Measurements from ENCODE around the gene TNRC6C.
"Not testable (repeated sequence)": the region's sequence is repeated elsewhere in the genome, so short reads cannot be mapped to it uniquely, and the experiment has no call there.

TNRC6C gene

GRCh38 chr17:78048346-78049292, 90.1 kb downstream of the TNRC6C start:
- no peak for DNase-seq

GRCh38 chr17:78049609-78050008, 91.1 kb downstream of the TNRC6C start:
- no peak for DNase-seq

- DNase-seq: no peak
These were observed 92.9 kb downstream of the TNRC6C start for GRCh38 chr17:78051186-78051972.

GRCh38 chr17:78053777-78054468, 95.4 kb downstream of the TNRC6C start:
- no peak for DNase-seq

GRCh38 chr17:78057113-78057740, 98.7 kb downstream of the TNRC6C start:
- no peak for DNase-seq

- no peak for DNase-seq
These were observed 99.5 kb downstream of the TNRC6C start for GRCh38 chr17:78058001-78058400.

- no peak for DNase-seq
These were observed 100.1 kb downstream of the TNRC6C start for GRCh38 chr17:78058581-78058980.

GRCh38 chr17:78062596-78062995, 104.1 kb downstream of the TNRC6C start:
- no peak for DNase-seq

- no peak for DNase-seq
These were observed 105.0 kb downstream of the TNRC6C start for GRCh38 chr17:78063489-78063888.

GRCh38 chr17:78064708-78065107, 106.2 kb downstream of the TNRC6C start:
- no peak for DNase-seq

- not testable (repeated sequence) for DNase-seq
These were observed 108.5 kb downstream of the TNRC6C start for GRCh38 chr17:78066976-78067375.

- DNase-seq: no peak
These were observed 111.2 kb downstream of the TNRC6C start for GRCh38 chr17:78069695-78070094.

GRCh38 chr17:78072961-78073360, 114.5 kb downstream of the TNRC6C start:
- no peak for DNase-seq

- DNase-seq: no peak
These were observed 116.5 kb downstream of the TNRC6C start for GRCh38 chr17:78075011-78075410.

GRCh38 chr17:78075545-78075944, 117.0 kb downstream of the TNRC6C start:
- no peak for DNase-seq

GRCh38 chr17:78079253-78079652, 120.8 kb downstream of the TNRC6C start:
- DNase-seq: no peak

- no peak for DNase-seq
These were observed 123.0 kb downstream of the TNRC6C start for GRCh38 chr17:78081551-78081950.

- DNase-seq: not testable (repeated sequence)
These were observed 123.9 kb downstream of the TNRC6C start for GRCh38 chr17:78082355-78082872.

- DNase-seq: no peak
These were observed 124.5 kb downstream of the TNRC6C start for GRCh38 chr17:78082988-78083387.

- no peak for DNase-seq
These were observed 128.2 kb downstream of the TNRC6C start for GRCh38 chr17:78086740-78087139.

GRCh38 chr17:78088529-78088928, 130.0 kb downstream of the TNRC6C start:
- no peak for DNase-seq

GRCh38 chr17:78089576-78090281, 131.2 kb downstream of the TNRC6C start:
- DNase-seq: no peak
